ENCODE data around the gene KMT2C. TPM values are rescaled to one million over a fixed set of nuclear protein-coding genes. Genes with fewer than 3 reads are reported as not detected.

KMT2C gene
- total and polyA plus RNA-seq, 10 of the 15 experiments (the other 5 are each of a cell fraction or from before 2014, with no cell fraction given) = 3.3 to 45.2 (median 19.2) TPM

DNA sequence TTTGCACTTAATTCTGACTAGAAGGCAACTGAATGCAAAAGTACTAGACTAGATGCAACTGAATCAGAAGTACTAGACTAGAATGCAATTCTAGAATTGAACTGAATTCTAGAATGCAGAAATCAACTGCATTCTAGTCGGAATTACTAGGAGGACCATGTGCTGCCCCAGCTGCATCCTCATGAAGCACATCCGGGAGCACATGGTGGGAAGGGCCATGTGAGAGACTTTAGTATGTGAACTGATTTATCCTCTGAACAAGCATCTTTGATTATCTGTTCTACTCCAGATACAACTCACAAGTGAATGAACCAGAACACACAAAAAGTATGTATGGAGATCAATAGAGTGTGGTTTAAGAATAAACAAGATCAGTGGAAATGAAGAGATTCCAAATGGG is 295.2 kb downstream of the KMT2C start:
- no peak for TF ChIP-seq RUNX3 (IDR thresholded peaks at IDR 0.05; ENCODE audit: low read length)
- no peak for TF ChIP-seq SPI1 (IDR thresholded peaks at IDR 0.05; ENCODE audit: borderline replicate concordance, insufficient read depth, low read depth, low read length)
- no peak for TF ChIP-seq RCOR1 (conservative IDR thresholded peaks at IDR 0.05; ENCODE audit: low read depth, low read length)
- no peak for TF ChIP-seq NR2C1 (IDR thresholded peaks at IDR 0.05)
- no peak for TF ChIP-seq BRCA1 (IDR thresholded peaks at IDR 0.05; ENCODE audit: low read depth, low read length)
- peaks cover 12 to 41% of the 10 kb centered on the region in 2 experiments for H3K36me3 ChIP-seq (ENCODE audit: control insufficient read depth in 2 of 2, insufficient read depth in 2 of 2, low read length in 1 of 2)
- FAIRE-seq (no peak), DNase-seq (ENCODE audit: low read depth, low spot score) (no peak), ATAC-seq (no peak)
- WGBS (ENCODE audit: insufficient coverage, insufficient replicate concordance, low lambda C conversion rate, missing lambda C conversion rate) = 100% methylated on average over 2 of the region's 2 CpGs
- no peaks in the 10 kb centered on the region for H4K20me1 ChIP-seq (ENCODE audit: control insufficient read depth, insufficient read depth)
- no peak overlapping the region for H3K4me2 ChIP-seq (ENCODE audit: control insufficient read depth, insufficient read depth)
- intact Hi-C loops (cut with micrococcal nuclease; ENCODE audit: unreplicated experiment) = no loop called here
- no peaks in the 10 kb centered on the region for H3K4me1 ChIP-seq (ENCODE audit: control insufficient read depth, insufficient read depth, low read length)
- H3K4me3 ChIP-seq = no peak overlapping the region
- CTCF ChIA-PET = no interaction called here
- H3K79me2 ChIP-seq (ENCODE audit: control insufficient read depth, insufficient read depth, low read length) = no peaks in the 10 kb centered on the region
- BruUV-seq (replicated peaks) = no TSS peak
- SMC1A ChIA-PET (ENCODE audit: uncharacterized antibody, unreplicated experiment) = no interaction called here
- H3K9ac ChIP-seq (ENCODE audit: control insufficient read depth, insufficient read depth, low read length) = no peak overlapping the region
- RAD21 ChIA-PET (ENCODE audit: unreplicated experiment) = no interaction called here
- H3K9me3 ChIP-seq (replicated peaks; ENCODE audit: control insufficient read depth, insufficient read depth, low read length) = no peaks in the 10 kb centered on the region
- no peaks in the 10 kb centered on the region for H3K27me3 ChIP-seq (replicated peaks in 1 of 2; ENCODE audit: control insufficient read depth in 2 of 2, insufficient read depth in 2 of 2, low read length in 1 of 2)
- POLR2A ChIA-PET = no interaction called here
- H3K27ac ChIP-seq (ENCODE audit: control insufficient read depth, insufficient read depth) = no peak overlapping the region
- H2AFZ ChIP-seq (ENCODE audit: control insufficient read depth, low read depth, low read length) = no peak overlapping the region
- in situ Hi-C loops (cut with MboI) = no loop called here

GRCh38 chr7:152140067-152140466 is 295.7 kb downstream of the KMT2C start:
- no peak overlapping the region for H3K4me3 ChIP-seq
- H2AFZ ChIP-seq (ENCODE audit: control insufficient read depth, low read depth, low read length) = no peak overlapping the region
- no peaks in the 10 kb centered on the region for H4K20me1 ChIP-seq (ENCODE audit: control insufficient read depth, insufficient read depth)
- CTCF ChIA-PET = no interaction called here
- POLR2A ChIA-PET = no interaction called here
- BruUV-seq (replicated peaks) = no TSS peak
- H3K9ac ChIP-seq (ENCODE audit: control insufficient read depth, insufficient read depth, low read length) = no peak overlapping the region
- WGBS (ENCODE audit: insufficient coverage, insufficient replicate concordance, low lambda C conversion rate, missing lambda C conversion rate) = 98% methylated on average over 4 of the region's 4 CpGs
- H3K79me2 ChIP-seq (ENCODE audit: control insufficient read depth, insufficient read depth, low read length) = no peaks in the 10 kb centered on the region
- H3K36me3 ChIP-seq (ENCODE audit: control insufficient read depth in 2 of 2, insufficient read depth in 2 of 2, low read length in 1 of 2) = peaks cover 10 to 36% of the 10 kb centered on the region in 2 experiments
- H3K4me2 ChIP-seq (ENCODE audit: control insufficient read depth, insufficient read depth) = no peak overlapping the region
- in situ Hi-C loops (cut with MboI) = no loop called here
- FAIRE-seq = no peak
- SMC1A ChIA-PET (ENCODE audit: uncharacterized antibody, unreplicated experiment) = no interaction called here
- H3K9me3 ChIP-seq (replicated peaks; ENCODE audit: control insufficient read depth, insufficient read depth, low read length) = no peaks in the 10 kb centered on the region
- intact Hi-C loops (cut with micrococcal nuclease; ENCODE audit: unreplicated experiment) = no loop called here
- H3K27ac ChIP-seq (ENCODE audit: control insufficient read depth, insufficient read depth) = no peak overlapping the region
- RAD21 ChIA-PET (ENCODE audit: unreplicated experiment) = no interaction called here
- H3K27me3 ChIP-seq (replicated peaks in 1 of 2; ENCODE audit: control insufficient read depth in 2 of 2, insufficient read depth in 2 of 2, low read length in 1 of 2) = no peaks in the 10 kb centered on the region
- no peaks in the 10 kb centered on the region for H3K4me1 ChIP-seq (ENCODE audit: control insufficient read depth, insufficient read depth, low read length)
- ATAC-seq = no peak
- DNase-seq (ENCODE audit: low read depth, low spot score) = no peak
- TF ChIP-seq, protein P1, sequence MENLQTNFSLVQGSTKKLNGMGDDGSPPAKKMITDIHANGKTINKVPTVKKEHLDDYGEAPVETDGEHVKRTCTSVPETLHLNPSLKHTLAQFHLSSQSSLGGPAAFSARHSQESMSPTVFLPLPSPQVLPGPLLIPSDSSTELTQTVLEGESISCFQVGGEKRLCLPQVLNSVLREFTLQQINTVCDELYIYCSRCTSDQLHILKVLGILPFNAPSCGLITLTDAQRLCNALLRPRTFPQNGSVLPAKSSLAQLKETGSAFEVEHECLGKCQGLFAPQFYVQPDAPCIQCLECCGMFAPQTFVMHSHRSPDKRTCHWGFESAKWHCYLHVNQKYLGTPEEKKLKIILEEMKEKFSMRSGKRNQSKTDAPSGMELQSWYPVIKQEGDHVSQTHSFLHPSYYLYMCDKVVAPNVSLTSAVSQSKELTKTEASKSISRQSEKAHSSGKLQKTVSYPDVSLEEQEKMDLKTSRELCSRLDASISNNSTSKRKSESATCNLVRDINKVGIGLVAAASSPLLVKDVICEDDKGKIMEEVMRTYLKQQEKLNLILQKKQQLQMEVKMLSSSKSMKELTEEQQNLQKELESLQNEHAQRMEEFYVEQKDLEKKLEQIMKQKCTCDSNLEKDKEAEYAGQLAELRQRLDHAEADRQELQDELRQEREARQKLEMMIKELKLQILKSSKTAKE (IDR thresholded peaks at IDR 0.05; ENCODE audit: low read depth, poor library complexity, severe bottlenecking) = no peak
- TF ChIP-seq SPI1 (IDR thresholded peaks at IDR 0.05; ENCODE audit: borderline replicate concordance, insufficient read depth, low read depth, low read length) (no peak), EGR1 (IDR thresholded peaks at IDR 0.05; ENCODE audit: borderline replicate concordance in 1 of 2, low read depth in 2 of 2, low read length in 2 of 2) (no peak)
- TF ChIP-seq, protein P2, sequence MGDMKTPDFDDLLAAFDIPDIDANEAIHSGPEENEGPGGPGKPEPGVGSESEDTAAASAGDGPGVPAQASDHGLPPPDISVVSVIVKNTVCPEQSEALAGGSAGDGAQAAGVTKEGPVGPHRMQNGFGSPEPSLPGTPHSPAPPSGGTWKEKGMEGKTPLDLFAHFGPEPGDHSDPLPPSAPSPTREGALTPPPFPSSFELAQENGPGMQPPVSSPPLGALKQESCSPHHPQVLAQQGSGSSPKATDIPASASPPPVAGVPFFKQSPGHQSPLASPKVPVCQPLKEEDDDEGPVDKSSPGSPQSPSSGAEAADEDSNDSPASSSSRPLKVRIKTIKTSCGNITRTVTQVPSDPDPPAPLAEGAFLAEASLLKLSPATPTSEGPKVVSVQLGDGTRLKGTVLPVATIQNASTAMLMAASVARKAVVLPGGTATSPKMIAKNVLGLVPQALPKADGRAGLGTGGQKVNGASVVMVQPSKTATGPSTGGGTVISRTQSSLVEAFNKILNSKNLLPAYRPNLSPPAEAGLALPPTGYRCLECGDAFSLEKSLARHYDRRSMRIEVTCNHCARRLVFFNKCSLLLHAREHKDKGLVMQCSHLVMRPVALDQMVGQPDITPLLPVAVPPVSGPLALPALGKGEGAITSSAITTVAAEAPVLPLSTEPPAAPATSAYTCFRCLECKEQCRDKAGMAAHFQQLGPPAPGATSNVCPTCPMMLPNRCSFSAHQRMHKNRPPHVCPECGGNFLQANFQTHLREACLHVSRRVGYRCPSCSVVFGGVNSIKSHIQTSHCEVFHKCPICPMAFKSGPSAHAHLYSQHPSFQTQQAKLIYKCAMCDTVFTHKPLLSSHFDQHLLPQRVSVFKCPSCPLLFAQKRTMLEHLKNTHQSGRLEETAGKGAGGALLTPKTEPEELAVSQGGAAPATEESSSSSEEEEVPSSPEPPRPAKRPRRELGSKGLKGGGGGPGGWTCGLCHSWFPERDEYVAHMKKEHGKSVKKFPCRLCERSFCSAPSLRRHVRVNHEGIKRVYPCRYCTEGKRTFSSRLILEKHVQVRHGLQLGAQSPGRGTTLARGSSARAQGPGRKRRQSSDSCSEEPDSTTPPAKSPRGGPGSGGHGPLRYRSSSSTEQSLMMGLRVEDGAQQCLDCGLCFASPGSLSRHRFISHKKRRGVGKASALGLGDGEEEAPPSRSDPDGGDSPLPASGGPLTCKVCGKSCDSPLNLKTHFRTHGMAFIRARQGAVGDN (IDR thresholded peaks at IDR 0.05) = no peak

Data from GM12878 (cell line).